ENCODE measurements around the gene LRRC8D.

LRRC8D gene

DNA sequence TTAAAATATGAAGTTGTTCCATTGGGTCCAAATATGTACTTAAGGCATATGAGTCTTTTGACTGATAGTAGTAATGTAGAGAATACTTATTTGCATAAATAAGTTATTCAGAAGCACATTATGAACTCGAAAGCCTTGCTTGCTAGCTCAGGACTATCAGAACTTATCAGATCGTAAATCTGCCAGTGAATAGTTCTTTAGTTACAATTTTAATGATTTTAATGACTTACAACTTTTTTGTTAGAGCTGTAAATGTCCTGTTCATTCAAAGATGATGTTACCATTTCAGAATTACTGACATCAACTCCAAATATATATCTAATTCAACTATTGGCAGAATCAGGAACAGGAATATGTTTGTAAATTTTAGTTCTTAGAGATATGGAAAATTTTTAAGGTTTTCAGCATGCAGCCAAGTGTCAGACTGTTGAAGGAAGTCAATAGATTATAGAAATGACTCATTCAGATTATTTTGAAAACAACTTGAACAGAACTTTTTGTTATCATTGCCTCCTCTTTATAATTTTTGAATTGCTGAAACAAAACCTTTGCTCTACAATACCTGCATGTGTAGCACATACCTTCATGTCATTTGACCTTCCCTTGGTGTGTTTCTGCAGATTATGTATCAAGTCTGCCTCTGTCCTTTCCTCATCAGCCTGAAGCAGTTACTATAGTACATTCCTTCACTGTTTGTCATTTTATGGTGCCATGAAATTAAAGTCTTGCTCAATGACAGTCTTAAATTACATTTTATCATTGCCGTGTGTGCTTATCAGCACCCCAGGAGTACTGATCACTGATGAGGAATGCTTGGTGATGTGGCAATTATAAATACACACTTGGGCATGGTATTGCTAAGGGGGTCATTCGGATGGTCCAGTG, 44.9 kb downstream of the LRRC8D start:
- H3K27ac ChIP-seq (ENCODE audit: low read depth, low read length), result no peak overlapping the region
- H4K20me1 ChIP-seq (ENCODE audit: low read depth, low read length), result peaks cover 4% of the 10 kb centered on the region; the same call in 1 of the 2 replicates
- no peaks in the 10 kb centered on the region for H3K27me3 ChIP-seq (ENCODE audit: low read length)
- no peak overlapping the region for H3K4me2 ChIP-seq (ENCODE audit: low read depth, low read length, poor library complexity, severe bottlenecking)
- no peaks in the 10 kb centered on the region for H3K9me2 ChIP-seq (replicated peaks; ENCODE audit: insufficient read depth, low read length)
- H3K9ac ChIP-seq (ENCODE audit: low read length), result no peak overlapping the region
- no peaks in the 10 kb centered on the region for H3K9me3 ChIP-seq (ENCODE audit: insufficient read depth, low read length)
- no peak overlapping the region for H3K4me3 ChIP-seq (ENCODE audit: insufficient read depth, low read length, poor library complexity, severe bottlenecking)
- TF ChIP-seq EZH2phosphoT487 (conservative IDR thresholded peaks at IDR 0.05; ENCODE audit: low read length), result no peak
- TF ChIP-seq, protein P1, sequence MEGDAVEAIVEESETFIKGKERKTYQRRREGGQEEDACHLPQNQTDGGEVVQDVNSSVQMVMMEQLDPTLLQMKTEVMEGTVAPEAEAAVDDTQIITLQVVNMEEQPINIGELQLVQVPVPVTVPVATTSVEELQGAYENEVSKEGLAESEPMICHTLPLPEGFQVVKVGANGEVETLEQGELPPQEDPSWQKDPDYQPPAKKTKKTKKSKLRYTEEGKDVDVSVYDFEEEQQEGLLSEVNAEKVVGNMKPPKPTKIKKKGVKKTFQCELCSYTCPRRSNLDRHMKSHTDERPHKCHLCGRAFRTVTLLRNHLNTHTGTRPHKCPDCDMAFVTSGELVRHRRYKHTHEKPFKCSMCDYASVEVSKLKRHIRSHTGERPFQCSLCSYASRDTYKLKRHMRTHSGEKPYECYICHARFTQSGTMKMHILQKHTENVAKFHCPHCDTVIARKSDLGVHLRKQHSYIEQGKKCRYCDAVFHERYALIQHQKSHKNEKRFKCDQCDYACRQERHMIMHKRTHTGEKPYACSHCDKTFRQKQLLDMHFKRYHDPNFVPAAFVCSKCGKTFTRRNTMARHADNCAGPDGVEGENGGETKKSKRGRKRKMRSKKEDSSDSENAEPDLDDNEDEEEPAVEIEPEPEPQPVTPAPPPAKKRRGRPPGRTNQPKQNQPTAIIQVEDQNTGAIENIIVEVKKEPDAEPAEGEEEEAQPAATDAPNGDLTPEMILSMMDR (IDR thresholded peaks at IDR 0.05; ENCODE audit: insufficient read depth, low read length, poor library complexity, severe bottlenecking), result no peak
- no peaks in the 10 kb centered on the region for H3F3A ChIP-seq (ENCODE audit: insufficient read depth)
- no peak overlapping the region for H2AFZ ChIP-seq (ENCODE audit: low read depth, low read length, severe bottlenecking)
- H3K79me2 ChIP-seq (ENCODE audit: insufficient read depth, low read length), result peaks cover 36% of the 10 kb centered on the region
- H3K36me3 ChIP-seq (ENCODE audit: low read length), result 0 out of 2 replicates have a peak, but pooled peaks cover 13% of the 10 kb centered on the region

DNA sequence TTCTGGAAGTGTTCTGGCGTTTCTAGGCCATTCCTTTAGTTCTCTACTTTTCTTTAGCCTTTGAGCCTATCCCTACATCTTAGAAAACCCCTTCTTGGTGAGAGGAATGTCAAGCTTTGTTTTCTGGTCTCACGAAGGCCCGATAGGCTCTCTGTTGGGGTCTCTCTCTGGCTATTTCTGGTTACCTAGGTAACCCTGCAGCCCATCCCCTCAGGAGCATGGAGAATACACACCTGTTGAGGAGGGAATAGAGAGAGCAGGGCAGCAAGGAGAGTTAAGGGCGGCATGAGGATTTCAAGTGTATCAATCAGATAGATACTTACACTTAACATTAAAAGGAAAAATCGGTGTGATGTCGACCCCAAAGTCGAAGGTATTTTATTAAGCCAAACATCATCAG, 45.7 kb downstream of the LRRC8D start:
- H3K4me2 ChIP-seq (ENCODE audit: low read depth, low read length, poor library complexity, severe bottlenecking), result no peak overlapping the region
- no peak overlapping the region for H2AFZ ChIP-seq (ENCODE audit: low read depth, low read length, severe bottlenecking)

DNA sequence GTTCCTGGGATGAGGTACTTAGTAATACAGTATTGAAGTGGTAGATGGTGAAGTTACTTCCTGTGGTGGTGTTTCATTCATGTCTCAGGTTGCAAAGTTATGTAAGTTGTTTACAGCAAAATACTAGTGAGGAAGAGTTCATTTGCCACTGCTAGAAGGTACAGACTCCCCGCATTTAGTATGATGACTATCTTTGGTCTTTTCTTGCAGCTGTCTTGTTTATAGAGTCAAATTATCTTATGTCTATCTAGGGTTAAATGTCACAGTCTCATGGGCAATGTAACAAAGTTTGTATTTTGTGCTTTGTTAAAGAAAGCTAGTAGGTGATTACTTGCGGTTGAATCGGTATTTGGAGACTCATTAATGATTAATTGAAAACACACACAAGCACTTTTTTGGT, 50.2 kb downstream of the LRRC8D start:
- Histone ChIP-seq H3K27ac (ENCODE audit: low read depth, low read length) (no peak overlapping the region), H3K9me2 (replicated peaks; ENCODE audit: insufficient read depth, low read length) (no peaks in the 10 kb centered on the region)

More for the DNA sequence above, 45.7 kb downstream of the LRRC8D start:
- Histone ChIP-seq H3K79me2 (ENCODE audit: insufficient read depth, low read length) (peaks cover 36% of the 10 kb centered on the region), H3F3A (ENCODE audit: insufficient read depth) (no peaks in the 10 kb centered on the region), H3K27me3 (ENCODE audit: low read length) (no peaks in the 10 kb centered on the region), H4K20me1 (ENCODE audit: low read depth, low read length) (peaks cover 4% of the 10 kb centered on the region; the same call in 1 of the 2 replicates), H3K9me2 (replicated peaks; ENCODE audit: insufficient read depth, low read length) (no peaks in the 10 kb centered on the region), H3K36me3 (ENCODE audit: low read length) (0 out of 2 replicates have a peak, but pooled peaks cover 13% of the 10 kb centered on the region), H3K27ac (ENCODE audit: low read depth, low read length) (no peak overlapping the region), H3K9ac (ENCODE audit: low read length) (no peak overlapping the region), H3K4me3 (ENCODE audit: insufficient read depth, low read length, poor library complexity, severe bottlenecking) (no peak overlapping the region), H3K9me3 (ENCODE audit: insufficient read depth, low read length) (no peaks in the 10 kb centered on the region)
- TF ChIP-seq, protein P1 (IDR thresholded peaks at IDR 0.05; ENCODE audit: insufficient read depth, low read length, poor library complexity, severe bottlenecking), result no peak
- TF ChIP-seq EZH2phosphoT487 (conservative IDR thresholded peaks at IDR 0.05; ENCODE audit: low read length), result no peak

More for the DNA sequence above, 50.2 kb downstream of the LRRC8D start:
- Histone ChIP-seq H3K4me3 (ENCODE audit: insufficient read depth, low read length, poor library complexity, severe bottlenecking) (no peak overlapping the region), H4K20me1 (ENCODE audit: low read depth, low read length) (peaks cover 6% of the 10 kb centered on the region; the same call in 1 of the 2 replicates), H3K4me2 (ENCODE audit: low read depth, low read length, poor library complexity, severe bottlenecking) (no peak overlapping the region), H3K36me3 (ENCODE audit: low read length) (0 out of 2 replicates have a peak, but pooled peaks cover 15% of the 10 kb centered on the region), H3K9me3 (ENCODE audit: insufficient read depth, low read length) (no peaks in the 10 kb centered on the region), H3K79me2 (ENCODE audit: insufficient read depth, low read length) (peaks cover 57% of the 10 kb centered on the region), H3F3A (ENCODE audit: insufficient read depth) (no peaks in the 10 kb centered on the region), H3K9ac (ENCODE audit: low read length) (no peak overlapping the region), H2AFZ (ENCODE audit: low read depth, low read length, severe bottlenecking) (no peak overlapping the region), H3K27me3 (ENCODE audit: low read length) (no peaks in the 10 kb centered on the region)
- TF ChIP-seq EZH2phosphoT487 (conservative IDR thresholded peaks at IDR 0.05; ENCODE audit: low read length), result no peak
- TF ChIP-seq, protein P1 (IDR thresholded peaks at IDR 0.05; ENCODE audit: insufficient read depth, low read length, poor library complexity, severe bottlenecking), result no peak

Measured in SU-DHL-6 (cell line).